ENCODE measurements around the gene BMP7.
"Not testable (repeated sequence)": the region's sequence is repeated elsewhere in the genome, so short reads cannot be mapped to it uniquely, and the experiment has no call there.

BMP7 gene

DNA sequence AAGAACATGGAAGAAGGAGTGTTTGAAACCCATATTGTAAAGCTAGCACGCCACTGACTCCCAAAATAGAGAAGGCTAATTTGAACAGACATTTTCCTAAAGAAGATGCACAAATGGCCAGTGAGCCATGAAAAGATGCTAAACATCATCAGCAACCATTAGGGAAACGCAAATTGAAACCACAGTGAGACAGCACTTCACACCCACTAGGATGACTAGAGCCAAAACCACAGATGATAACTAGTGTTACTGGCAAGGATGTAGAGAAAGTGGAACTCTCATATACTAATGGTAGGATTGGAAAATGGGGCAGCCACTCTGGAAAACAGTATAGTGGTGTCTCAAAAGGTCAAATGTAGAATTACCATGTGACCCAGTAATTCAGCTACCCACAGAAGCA, 58.2 kb downstream of the BMP7 start:
- no peak for DNase-seq

DNA sequence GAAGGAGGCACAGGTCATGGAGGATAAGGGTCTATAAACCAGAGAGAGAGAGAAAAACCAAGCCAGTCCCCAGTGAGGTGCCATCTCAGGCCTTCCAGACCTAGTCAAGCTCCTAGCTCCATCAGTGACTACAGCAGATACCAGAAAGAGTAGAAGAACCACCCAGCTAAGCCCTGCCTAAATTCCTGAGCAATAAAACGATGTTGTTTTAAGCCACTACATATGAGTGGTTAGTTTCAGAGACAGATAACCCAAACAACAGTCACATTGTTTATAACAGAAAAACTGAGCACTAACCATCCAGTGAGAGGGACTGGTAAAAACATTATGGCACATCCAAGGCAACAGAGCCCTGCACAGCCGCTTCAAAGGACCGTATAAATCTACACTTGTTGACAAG, 59.2 kb downstream of the BMP7 start:
- no peak for DNase-seq

DNA sequence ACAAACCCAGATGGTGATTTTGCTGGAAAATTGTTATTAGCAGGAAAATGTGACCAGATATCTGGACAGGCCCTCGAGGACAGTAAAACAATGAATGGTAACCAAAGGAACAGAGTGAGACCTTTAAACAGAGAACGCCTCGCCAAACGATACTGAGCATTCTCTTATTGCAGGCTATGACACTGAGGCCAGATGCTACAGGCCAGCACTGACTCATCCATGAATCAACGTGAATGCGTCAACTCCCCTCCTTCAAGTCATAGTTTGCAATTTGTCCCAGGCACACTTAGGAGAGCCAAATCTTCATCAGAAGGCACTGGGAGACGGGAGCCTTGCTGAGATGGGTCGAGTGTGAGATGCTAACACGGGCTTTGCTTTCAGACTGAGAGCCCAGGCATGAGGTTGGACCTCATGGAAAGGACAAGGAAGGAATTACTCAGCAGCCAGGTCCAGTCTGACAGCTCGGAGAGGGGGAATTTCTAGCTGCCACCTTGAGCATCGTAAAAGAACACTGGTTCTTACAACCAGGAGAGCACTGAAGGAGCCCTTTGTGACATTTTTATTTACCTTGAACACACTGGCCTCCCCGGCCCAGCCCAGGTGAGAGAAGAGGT, 60.7 kb downstream of the BMP7 start:
- DNase-seq, result no peak

DNA sequence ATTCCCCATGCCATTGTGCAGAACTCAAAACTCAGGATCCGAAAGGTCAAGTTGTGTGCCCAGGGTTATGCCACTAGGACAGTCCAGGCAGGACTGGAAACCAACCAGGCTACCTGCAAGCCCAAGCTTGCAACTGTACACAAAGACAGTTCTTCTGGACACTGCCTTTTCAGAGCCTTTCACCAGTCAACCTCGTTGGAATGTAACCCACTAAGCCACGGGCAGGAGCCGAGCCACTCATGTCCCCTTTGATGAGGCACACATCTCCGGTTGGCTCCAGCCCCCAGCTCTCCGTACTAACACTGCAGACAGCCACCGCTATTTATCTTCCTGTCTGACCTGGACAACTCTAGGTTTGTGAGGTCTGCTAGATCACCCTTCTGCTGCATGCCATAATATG, 62.5 kb downstream of the BMP7 start:
- no peak for DNase-seq

DNA sequence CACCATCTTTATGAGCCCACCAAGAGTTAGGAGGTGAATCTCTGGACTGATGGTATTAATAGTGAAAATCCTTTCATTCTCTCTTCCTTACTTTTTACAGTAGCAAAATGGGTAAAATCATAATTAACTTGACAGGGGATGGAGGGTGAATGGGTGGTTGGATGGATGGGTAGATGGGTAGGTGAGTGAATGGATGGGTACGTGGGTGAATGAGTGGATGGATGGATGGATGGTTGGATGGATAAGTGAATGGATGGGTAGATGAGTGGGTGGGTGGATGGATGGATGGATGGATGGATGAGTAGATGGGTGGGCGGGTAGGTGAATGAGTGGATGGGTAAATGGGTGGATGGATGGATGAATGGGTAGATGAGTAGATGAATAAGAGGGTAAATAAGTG, 63.2 kb downstream of the BMP7 start:
- DNase-seq, result no peak

DNA sequence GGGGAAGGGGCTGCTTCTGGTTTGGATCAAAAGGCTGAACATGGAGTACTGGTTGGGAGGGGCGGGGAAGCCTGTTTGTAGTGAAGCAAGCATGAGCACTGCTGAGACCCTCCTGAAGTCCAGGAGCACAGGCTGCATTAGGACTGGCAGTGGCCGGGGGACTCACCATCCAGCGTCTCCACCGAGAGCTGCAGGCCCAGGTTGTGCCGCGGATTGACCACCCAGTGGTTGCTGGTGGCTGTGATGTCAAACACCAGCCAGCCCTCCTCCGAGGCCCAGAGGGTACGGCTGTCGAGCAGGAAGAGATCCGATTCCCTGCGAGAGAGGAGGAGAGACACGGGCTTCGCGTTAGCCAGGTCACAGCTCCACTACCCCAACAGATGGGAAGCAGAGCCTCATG, 64.1 kb downstream of the BMP7 start:
- DNase-seq, result no peak

DNA sequence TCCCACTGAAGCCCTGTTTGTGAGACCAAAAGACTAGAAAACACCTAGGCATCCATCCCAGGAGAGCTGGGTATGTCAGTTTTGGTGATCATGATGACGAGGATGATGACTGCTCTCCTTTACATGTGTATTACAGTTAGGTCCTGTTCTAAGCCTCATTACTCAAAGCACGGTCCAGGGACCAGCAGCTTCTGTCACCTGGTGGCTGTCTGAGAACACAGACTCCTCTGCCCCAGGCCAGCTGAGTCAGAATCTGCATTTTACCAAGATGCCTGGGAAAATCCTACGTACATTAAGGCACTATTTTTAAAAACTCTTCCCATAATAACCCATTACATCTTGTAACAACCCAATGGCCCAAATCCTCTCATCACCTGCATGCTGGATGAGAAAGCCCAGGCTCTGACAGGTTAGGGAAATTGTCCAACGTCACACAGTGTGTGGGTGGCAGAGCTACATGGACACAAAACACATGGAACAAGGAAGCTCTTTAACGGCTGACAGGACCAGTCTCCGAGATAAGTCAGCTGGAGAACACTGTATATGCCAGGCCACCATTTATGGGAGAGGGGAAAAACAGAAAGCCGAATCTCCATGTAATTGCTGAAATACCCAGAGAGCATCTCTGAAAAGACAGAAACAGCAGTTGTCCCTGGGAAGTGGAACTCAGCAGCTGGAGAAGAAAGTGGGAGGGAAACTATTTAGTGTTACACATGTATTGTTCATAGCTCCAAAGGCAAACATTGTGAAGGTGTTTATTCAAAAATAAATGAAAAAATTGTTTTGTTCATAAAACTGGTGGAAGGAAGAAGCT, 65.4 kb downstream of the BMP7 start:
- DNase-seq, result no peak

DNA sequence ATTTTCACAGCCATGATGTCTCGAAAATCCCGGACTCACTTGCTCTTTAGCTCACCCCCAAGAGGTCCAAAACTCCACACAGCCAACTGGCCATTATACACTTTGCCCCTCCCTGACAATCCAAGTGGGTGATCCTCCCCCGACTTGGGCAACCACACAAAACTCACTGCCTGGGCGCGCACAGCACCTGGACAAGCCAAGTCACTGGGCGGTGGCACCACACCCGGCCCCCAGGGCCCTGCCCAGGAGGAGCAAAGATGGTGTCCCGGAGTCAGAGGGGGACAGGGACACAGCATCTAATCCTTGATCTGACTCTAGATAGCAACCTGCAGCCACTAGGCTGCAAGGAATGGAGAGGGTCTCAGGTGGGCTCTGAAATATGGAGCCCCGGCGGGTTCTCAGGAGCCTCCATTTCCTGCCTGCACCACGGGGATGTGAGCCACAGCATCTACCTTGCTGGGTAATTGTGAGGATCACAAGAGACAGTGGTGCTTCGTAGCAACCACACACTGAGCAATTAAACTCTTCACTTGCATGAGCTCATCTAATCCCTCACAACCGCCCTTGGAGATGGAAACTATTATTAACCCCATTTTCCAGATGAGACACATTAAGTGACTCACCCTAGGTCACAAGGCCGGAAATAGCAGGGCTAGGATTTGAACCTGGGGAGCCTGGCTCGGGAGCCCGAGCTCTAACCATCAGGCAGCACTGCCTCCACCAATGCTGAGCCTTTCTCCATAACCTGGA, 66.6 kb downstream of the BMP7 start:
- no peak for DNase-seq

DNA sequence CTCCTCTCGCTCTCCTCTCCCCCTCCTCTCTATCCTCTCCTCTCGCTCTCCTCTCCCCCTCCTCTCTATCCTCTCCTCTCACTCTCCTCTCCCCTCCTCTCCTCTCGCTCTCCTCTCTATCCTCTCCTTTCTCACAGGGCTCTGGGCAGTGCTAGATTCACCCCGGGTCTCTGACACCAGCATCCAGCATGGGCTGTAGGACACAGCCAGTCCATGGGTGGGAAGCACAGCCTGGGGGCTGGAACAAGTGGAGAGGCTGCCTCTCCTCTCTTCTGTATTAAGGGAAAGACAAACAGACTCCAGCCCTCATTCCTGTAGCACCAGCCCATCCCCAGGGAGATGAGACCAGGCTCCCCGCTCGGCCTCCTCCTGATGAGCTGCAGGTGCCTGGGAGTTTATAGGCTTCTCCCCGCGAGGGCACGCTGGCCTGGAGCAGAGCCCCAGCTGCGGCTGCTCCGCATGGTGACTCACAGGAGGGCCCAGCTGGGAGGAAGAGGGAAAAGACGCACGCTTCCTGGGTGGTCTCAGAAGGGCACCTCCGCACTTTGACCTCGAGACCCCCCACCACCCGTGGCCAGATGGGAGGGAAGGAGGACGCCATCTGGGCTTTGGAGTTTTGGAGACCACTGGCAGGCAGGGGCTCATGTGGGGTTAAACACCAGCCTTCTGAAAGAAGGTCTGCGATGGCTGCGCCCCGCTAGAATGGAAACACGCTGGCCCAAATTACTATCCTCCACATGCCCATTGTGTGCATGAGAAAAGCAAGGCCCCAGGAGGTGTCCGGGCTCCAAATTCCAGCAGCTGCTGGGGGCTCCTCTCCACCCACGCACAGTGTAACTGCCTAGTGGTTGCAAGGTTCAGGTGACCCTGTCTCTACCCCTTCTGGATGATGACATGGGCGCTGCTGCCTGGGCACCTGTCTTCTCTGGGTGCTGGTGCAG, 68.0 kb downstream of the BMP7 start:
- no peak for DNase-seq

DNA sequence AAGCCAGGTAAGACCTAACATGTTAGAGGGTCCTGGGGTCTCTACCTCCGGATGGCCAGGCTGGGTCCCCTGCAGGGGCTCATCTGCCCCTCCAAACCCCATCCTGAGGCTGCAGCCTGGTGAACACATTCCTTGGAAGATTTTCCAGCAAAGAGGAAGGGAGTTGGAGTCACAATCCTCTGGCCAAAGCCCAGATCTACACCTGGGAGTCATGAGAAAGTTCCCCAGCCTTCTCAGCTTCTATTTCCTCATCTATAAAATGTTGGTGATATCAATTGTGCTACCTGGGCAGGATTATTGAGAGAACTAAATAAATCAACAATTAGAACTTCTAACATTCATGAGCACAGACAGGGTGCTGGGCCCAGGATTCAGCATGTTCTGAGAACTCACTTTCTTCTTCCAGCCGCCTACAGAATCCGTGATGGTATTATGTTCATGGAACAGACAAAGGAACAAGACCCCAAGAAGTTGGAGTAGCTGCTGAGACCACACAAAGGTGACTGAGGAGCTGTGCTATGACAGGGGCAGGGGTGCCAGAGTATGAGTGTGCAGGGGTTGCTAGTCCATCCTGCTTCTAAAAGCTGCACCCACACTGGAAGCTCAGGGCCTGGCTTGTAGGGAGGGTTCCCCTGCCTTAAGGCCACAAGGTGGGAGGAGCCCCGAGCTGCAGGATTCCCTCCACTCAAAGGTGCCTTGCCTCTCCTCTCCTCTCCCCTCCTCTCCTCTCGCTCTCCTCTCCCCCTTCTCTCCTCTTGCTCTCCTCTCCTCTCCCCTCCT, 68.9 kb downstream of the BMP7 start:
- DNase-seq, result no peak

DNA sequence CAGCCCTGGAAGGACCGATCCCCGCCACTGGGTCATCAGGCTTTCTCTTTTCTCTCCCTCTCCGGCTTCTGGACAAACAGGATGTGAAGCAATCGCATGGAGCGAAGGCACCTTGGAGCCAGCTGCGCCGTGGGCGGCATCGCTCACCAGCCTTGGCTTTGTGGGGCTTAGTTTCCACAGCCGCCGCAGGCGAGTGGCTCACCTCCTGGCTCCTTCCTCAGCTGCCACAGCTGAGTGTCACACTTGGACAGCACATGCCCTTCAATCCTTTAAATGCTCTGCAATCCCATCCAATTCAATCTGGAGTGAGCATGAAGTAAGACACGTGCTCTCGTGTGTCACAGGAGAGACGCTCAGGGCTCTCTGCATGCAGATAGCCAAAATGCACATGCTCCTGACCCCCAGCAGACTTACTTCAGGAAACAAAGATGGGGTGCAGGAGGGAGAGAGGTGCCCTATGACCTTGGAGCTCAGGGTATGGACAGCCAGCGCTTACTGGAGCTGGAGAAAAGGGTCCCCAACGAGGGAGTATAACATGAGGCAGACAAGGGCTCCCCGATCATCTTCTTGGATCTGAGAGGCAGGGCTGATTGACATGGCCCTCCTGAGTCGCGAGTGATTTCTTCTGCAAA, 70.9 kb downstream of the BMP7 start:
- DNase-seq, result no peak

DNA sequence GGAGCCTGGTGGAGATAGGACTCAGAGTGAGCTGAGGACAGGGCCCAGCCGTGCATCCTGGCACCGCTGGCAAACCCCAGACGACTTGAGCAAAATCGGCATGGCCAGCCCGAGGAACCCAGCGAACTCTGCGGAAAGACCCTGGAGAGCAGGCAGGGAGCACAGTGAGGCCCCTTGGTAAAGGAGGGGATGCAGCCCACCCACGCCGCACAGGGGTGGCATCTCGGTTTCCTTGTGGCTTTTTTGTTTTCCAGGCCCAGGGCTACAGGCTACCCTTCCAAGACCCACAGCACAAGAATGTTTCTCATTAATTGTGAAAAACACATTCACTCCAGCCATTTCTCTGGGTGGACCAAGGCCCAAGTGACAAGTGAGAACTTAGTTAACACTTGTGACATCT, 71.4 kb downstream of the BMP7 start:
- DNase-seq, result no peak

DNA sequence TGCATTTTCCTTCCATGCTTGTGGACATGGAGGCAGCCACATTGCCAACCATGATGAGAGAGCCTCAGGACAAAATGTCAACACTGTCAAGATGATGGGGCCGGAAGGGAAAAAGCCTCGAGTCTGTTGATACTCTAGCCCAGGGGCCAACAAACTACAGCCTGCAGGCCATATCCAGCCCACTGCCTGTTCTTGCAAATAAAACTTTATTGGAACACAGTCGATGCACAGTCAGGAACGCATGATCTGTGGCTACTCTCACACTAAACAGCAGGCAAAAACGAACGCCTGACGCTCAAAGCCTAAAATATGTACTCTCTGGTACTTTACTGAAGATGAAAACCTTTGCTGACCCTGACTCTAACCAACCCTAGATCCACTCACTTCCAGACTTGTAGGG, 72.3 kb downstream of the BMP7 start:
- no peak for DNase-seq

DNA sequence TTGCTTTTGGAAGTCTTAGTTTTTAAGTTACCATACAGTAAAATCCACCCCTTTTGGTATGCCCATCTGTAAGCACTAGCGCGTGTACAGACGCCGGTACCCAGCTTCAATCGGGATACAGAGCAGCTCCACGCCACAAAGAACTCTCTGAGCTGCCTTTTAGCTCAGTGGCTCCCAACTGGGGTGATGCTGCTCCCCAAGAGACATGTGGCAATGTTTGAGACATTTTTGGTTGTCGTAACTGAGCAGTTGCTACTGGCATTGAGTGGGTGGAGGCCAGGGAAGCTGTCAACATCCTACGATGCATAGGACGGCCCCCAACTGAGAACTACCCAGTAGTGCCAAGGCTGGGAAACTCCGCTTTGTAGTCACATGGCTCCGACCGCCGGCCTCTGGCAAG, 73.3 kb downstream of the BMP7 start:
- DNase-seq, result no peak

DNA sequence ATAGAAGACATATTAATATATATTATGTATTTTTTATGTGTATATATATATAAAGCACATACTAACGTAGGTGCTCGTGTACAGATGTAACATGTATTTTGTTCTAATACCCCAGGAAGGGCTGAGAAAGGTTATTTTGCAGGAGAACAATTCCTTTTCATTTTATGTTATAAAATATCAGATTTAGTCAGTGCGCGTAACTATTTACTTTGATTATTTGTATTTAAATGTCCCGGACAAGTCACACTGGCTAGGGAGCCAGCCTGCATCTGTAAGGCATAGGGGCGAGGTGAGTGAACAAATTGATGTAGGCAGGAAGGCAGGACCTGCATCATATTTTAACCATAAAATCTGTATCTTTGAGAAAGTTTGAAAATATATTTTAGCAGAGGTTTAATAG, 74.1 kb downstream of the BMP7 start:
- no peak for DNase-seq

DNA sequence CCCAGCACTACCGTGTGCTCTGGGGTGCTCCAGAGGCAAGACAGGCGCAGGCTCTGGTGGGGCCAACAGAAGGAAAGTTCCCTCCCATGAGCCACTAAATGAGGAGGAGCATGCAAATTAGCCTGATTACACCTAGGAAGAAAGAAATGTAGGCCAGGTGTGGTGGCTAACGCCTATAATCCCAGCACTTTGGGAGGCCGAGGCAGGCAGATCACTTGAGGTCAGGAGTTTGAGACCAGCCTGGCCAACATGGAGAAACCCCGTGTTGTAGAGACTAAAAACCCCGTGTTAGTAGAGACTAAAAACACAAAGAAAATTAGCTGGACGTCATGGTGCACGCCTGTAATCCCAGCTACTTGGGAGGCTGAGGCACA, 75.2 kb downstream of the BMP7 start:
- DNase-seq, result not testable (repeated sequence)

DNA sequence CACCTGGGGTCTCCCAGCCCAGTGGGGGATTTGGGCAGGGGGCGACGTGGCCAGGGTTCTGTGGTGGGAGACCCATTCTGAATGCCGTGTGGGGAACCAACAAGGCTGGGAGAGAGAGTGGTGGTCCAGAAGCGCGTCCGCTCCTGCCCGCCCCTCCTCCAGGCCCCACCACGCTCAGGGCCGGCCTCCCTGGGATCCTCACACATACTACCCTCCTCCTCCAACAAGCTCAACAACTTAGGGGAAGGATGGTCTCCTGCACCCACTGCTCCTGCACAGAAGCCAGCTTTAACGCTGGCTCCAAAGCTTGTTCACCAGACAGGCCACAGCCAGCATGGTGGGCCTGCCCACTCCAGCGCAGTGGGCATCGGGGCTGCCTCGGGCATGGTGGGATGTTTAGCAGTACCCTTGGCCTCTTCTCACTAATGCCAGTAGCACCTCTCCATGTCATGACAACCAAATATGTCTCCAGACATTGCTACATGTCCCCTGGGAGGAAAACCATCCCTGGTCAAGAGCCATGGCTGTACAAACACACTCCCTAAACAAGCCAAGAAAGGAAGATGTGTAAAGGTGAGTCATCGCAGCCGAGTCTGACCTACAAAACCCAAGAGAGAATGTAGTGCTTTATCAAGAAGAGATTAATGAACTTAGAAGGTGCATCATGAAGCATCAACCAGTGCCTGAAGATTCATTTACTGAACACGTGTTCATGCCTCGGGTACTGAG, 75.7 kb downstream of the BMP7 start:
- DNase-seq, result no peak

DNA sequence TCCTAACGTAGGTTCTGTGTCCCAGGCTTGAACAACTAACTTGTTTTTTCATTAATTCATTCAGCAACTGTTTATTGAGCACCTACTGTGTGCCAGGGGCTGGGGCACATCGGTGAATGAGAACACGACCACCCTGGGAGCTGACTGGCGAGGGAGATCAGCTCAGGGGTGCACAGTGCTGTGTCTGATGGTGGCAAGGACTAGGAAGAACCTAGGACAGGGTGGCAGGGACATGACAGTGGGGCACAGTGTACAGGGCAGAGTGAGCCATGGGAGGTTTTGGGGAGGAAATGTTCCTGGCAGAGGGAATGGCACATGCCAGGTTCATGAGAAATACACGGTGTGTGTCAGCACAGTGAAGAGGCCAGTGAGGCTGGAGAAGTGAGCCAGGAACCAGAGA, 76.7 kb downstream of the BMP7 start:
- DNase-seq, result no peak

DNA sequence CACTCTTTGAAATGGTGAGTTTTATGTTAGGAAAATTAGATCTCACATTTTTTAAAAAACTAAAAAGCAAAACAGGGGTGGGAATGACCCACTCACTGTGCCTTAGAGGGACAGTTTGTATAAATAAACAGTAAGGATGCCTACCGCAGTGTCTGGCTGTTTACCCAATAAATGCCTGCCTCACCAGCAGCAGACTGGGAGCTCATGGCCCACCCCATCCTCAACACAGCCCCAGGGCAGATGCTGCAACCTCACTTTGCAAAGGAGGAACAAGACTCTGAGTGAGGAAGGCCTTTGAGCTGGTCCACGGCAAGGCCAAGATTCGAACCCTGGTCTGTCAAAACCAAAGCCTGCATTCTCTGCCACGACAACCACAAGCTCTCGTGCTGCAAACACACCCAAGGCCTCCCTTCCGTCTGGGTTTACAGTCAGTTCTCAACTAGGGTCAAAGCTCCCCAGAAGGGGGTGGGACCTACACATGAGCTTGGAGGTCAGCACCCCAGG, 77.8 kb downstream of the BMP7 start:
- no peak for DNase-seq

DNA sequence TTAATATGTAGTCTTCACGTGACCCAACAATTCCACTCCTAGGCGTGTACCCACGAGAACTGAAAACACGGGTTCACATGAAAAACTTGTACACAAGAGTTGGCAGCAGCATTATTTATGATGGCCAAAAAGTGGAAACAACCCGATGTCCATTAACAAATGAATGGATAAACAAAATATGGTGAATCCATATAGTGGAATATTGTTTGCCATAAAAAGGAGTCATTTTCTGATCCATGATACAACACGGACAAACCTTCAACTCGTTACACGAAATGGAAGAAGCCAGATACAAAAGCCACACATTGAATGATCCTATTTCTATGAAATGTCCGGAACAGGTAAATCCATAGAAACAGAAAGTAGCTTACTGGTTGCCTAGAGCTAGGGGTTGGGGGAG, 78.4 kb downstream of the BMP7 start:
- no peak for DNase-seq
